OCI-LY1 (cell line): ENCODE results near the gene DNMBP.
A peak's percentile ranks its signal among the peaks of the same experiment; 100 is the strongest.

Source experiments
- H2AFZ ChIP-seq: fragments of 200-600 bp; sonication (generic), shearing (Covaris generic); 2 replicates; pipeline ENCODE4 v1.6.0; 2014; ENCODE audit warnings: antibody characterized with exemption, mild to moderate bottlenecking, low read length
- H3F3A ChIP-seq: fragments of 200-600 bp; sonication (generic), shearing (Covaris generic); 2 replicates; pipeline ENCODE4 v1.6.0; 2014; ENCODE audit warnings: mild to moderate bottlenecking, antibody characterized with exemption, low read length, moderate library complexity; ENCODE audit not compliant: insufficient read depth
- H3K27ac ChIP-seq: fragments of 200-600 bp; sonication (generic); 2 replicates; pipeline ENCODE4 v1.5.1; 2014; ENCODE audit warnings: low read length, mixed run types, mild to moderate bottlenecking, low read depth; ENCODE audit not compliant: poor library complexity, severe bottlenecking
- H3K27me3 ChIP-seq: fragments of 200-600 bp; sonication (generic); 2 replicates; pipeline ENCODE4 v1.6.0; 2014; ENCODE audit warnings: antibody characterized with exemption, mild to moderate bottlenecking, low read length, moderate library complexity; ENCODE audit not compliant: insufficient read depth
- H3K36me3 ChIP-seq: fragments of 200-600 bp; sonication (generic); 2 replicates; pipeline ENCODE4 v1.6.1; 2014; ENCODE audit warnings: mild to moderate bottlenecking, antibody characterized with exemption, low read length, moderate library complexity, mixed read lengths; ENCODE audit not compliant: insufficient read depth
- H3K4me1 ChIP-seq: fragments of 200-600 bp; sonication (generic); 2 replicates; pipeline ENCODE4 v1.5.1; 2014; ENCODE audit warnings: mild to moderate bottlenecking, low read length, moderate library complexity; ENCODE audit not compliant: insufficient read depth, severe bottlenecking
- H3K4me2 ChIP-seq: fragments of 200-600 bp; sonication (generic), shearing (Covaris generic); 2 replicates; pipeline ENCODE4 v1.6.1; 2014; ENCODE audit warnings: low read length
- H3K4me3 ChIP-seq: fragments of 200-600 bp; sonication (generic); 2 replicates; pipeline ENCODE4 v1.5.1; 2014; ENCODE audit warnings: low read length, low read depth, mild to moderate bottlenecking, mixed read lengths; ENCODE audit not compliant: poor library complexity, severe bottlenecking
- H3K79me2 ChIP-seq: fragments of 200-600 bp; shearing (Covaris generic); 2 replicates; pipeline ENCODE4 v1.6.1; 2016; ENCODE audit warnings: mixed run types, low read length, mixed read lengths; ENCODE audit not compliant: insufficient read depth
- H3K9ac ChIP-seq: fragments of 200-600 bp; sonication (generic), shearing (Covaris generic); 2 replicates; pipeline ENCODE4 v1.6.1; 2014; ENCODE audit warnings: mild to moderate bottlenecking, low read length, mixed read lengths
- H3K9me2 ChIP-seq: fragments of 200-600 bp; sonication (generic), shearing (Covaris generic); 2 replicates; pipeline ENCODE4 v1.6.1; 2014; ENCODE audit warnings: low read depth, mild to moderate bottlenecking, low read length, mixed read lengths
- H3K9me3 ChIP-seq: fragments of 200-600 bp; shearing (Covaris generic); 2 replicates; pipeline ENCODE4 v1.6.1; 2014; ENCODE audit warnings: low read length, mixed read lengths
- H4K20me1 ChIP-seq: fragments of 200-600 bp; sonication (generic), shearing (Covaris generic); 2 replicates; pipeline ENCODE4 v1.6.0; 2016; ENCODE audit warnings: mild to moderate bottlenecking, low read length; ENCODE audit not compliant: insufficient read depth
- CTCF ChIP-seq: fragments of 200-600 bp; sonication (generic), shearing (Covaris generic); IDR thresholded peaks from 2 replicates; pipeline ENCODE4 v1.5.1; 2017; ENCODE audit warnings: mild to moderate bottlenecking, antibody characterized with exemption, low read length, moderate library complexity, mixed read lengths
- EZH2 ChIP-seq: fragments of 200-600 bp; sonication (generic), shearing (Covaris generic); IDR thresholded peaks from 2 replicates; pipeline ENCODE4 v1.8.0; 2017; ENCODE audit warnings: borderline replicate concordance, mixed run types, mild to moderate bottlenecking, antibody characterized with exemption, low read length, moderate library complexity, mixed read lengths

DNMBP gene

GRCh38 chr10:100008142-100008522 lies 1.6 kb downstream of the DNMBP start:
- H3K79me2 ChIP-seq, result peaks cover 63% of the 10 kb centered on the region
- no peaks in the 10 kb centered on the region for H3K9me3 ChIP-seq
- no peaks in the 10 kb centered on the region for H3K27me3 ChIP-seq
- peaks cover 55% of the 10 kb centered on the region for H3K4me1 ChIP-seq
- H3K4me3 ChIP-seq, result peak overlapping the region; percentile 98
- no peaks in the 10 kb centered on the region for H3K9me2 ChIP-seq
- no peaks in the 10 kb centered on the region for H3F3A ChIP-seq
- peaks cover 4% of the 10 kb centered on the region; the same call in 1 of the 2 replicates for H3K36me3 ChIP-seq
- peak overlapping the region; percentile 91 for H3K9ac ChIP-seq
- H3K27ac ChIP-seq, result peak overlapping the region; percentile 89
- H2AFZ ChIP-seq, result no peak overlapping the region
- no peaks in the 10 kb centered on the region for H4K20me1 ChIP-seq
- TF ChIP-seq EZH2, result no peak
- no peak for TF ChIP-seq CTCF
- peak overlapping the region; percentile 94 for H3K4me2 ChIP-seq

- H4K20me1 ChIP-seq, result no peaks in the 10 kb centered on the region
- H3K9me3 ChIP-seq, result no peaks in the 10 kb centered on the region
- TF ChIP-seq CTCF (no peak), EZH2 (no peak)
- H3K27me3 ChIP-seq, result no peaks in the 10 kb centered on the region
- no peaks in the 10 kb centered on the region for H3K9me2 ChIP-seq
- H3K4me2 ChIP-seq, result peak overlapping the region; percentile 94
- peak overlapping the region; percentile 91 for H3K9ac ChIP-seq
- peak overlapping the region; percentile 89 for H3K27ac ChIP-seq
- peaks cover 69% of the 10 kb centered on the region for H3K79me2 ChIP-seq
- H3K4me1 ChIP-seq, result peaks cover 50% of the 10 kb centered on the region
- H3F3A ChIP-seq, result no peaks in the 10 kb centered on the region
- H3K36me3 ChIP-seq, result peaks cover 7% of the 10 kb centered on the region; the same call in 1 of the 2 replicates
- peak overlapping the region; percentile 98 for H3K4me3 ChIP-seq
- H2AFZ ChIP-seq, result no peak overlapping the region
Measured at GRCh38 chr10:100007231-100008141, 2.3 kb downstream of the DNMBP start.

GRCh38 chr10:100006243-100006886 lies 3.4 kb downstream of the DNMBP start:
- TF ChIP-seq EZH2, result no peak
- no peak for TF ChIP-seq CTCF
- peaks cover 7% of the 10 kb centered on the region; the same call in 1 of the 2 replicates for H3K36me3 ChIP-seq
- H3K4me1 ChIP-seq, result peaks cover 57% of the 10 kb centered on the region
- no peaks in the 10 kb centered on the region for H3K27me3 ChIP-seq
- no peak overlapping the region for H2AFZ ChIP-seq
- H3K4me2 ChIP-seq, result peak overlapping the region; percentile 94
- H3F3A ChIP-seq, result no peaks in the 10 kb centered on the region
- peak overlapping the region; percentile 91 for H3K9ac ChIP-seq
- peaks cover 80% of the 10 kb centered on the region for H3K79me2 ChIP-seq
- peak overlapping the region; percentile 98 for H3K4me3 ChIP-seq
- no peaks in the 10 kb centered on the region for H3K9me3 ChIP-seq
- no peaks in the 10 kb centered on the region for H4K20me1 ChIP-seq
- no peaks in the 10 kb centered on the region for H3K9me2 ChIP-seq
- H3K27ac ChIP-seq, result peak overlapping the region; percentile 89
